ENCODE results near the gene CD40LG. TPM values are rescaled to one million over a fixed set of nuclear protein-coding genes. Genes with fewer than 3 reads are reported as not detected.

CD40LG gene
- total RNA-seq, 4 donors from 2014 or later = not detected

- intact Hi-C loops (cut with DNase I) = no loop called here
- no peak for TF ChIP-seq CTCF (IDR thresholded peaks at IDR 0.05)
- TF ChIP-seq POLR2A (IDR thresholded peaks at IDR 0.05) = no peak
- H3K27me3 ChIP-seq = no peaks in the 10 kb centered on the region
- H3K4me1 ChIP-seq = no peaks in the 10 kb centered on the region
- no peaks in the 10 kb centered on the region for H3K36me3 ChIP-seq
- WGBS, 2 donors = 67 to 100% methylated on average over 1 of the region's 2 CpGs
- no peak for DNase-seq
- H3K9me3 ChIP-seq = no peaks in the 10 kb centered on the region
- H3K4me3 ChIP-seq (replicated peaks in 1 of 3) = no peak overlapping the region
- no peak overlapping the region for H3K27ac ChIP-seq
Measured at GRCh38 chrX:136625246-136625645, 22.7 kb upstream of the CD40LG start.

- no peaks in the 10 kb centered on the region for H3K9me3 ChIP-seq
- no peak overlapping the region for H3K4me3 ChIP-seq (replicated peaks in 1 of 3)
- intact Hi-C loops (cut with DNase I) = no loop called here
- TF ChIP-seq POLR2A (IDR thresholded peaks at IDR 0.05) (no peak), CTCF (IDR thresholded peaks at IDR 0.05) (no peak)
- no peak for DNase-seq
- no peak overlapping the region for H3K27ac ChIP-seq
- H3K36me3 ChIP-seq = no peaks in the 10 kb centered on the region
- no peaks in the 10 kb centered on the region for H3K4me1 ChIP-seq
- no peaks in the 10 kb centered on the region for H3K27me3 ChIP-seq
- 67 to 83% methylated on average over 2 of the region's 2 CpGs for WGBS, 2 donors
Measured at GRCh38 chrX:136626237-136626636, 21.7 kb upstream of the CD40LG start.

- intact Hi-C loops (cut with DNase I) = no loop called here
- TF ChIP-seq CTCF (IDR thresholded peaks at IDR 0.05) (no peak), POLR2A (IDR thresholded peaks at IDR 0.05) (no peak)
- Histone ChIP-seq H3K27ac (no peak overlapping the region), H3K9me3 (no peaks in the 10 kb centered on the region), H3K4me1 (no peaks in the 10 kb centered on the region), H3K27me3 (no peaks in the 10 kb centered on the region), H3K4me3 (replicated peaks in 1 of 3) (no peak overlapping the region), H3K36me3 (no peaks in the 10 kb centered on the region)
- WGBS, 2 donors = 80% methylated on average over 1 of the region's 1 CpG
- DNase-seq = no peak
Measured at GRCh38 chrX:136626891-136627290, 21.1 kb upstream of the CD40LG start.

- Histone ChIP-seq H3K9me3 (no peaks in the 10 kb centered on the region), H3K27me3 (no peaks in the 10 kb centered on the region), H3K27ac (no peak overlapping the region), H3K4me1 (no peaks in the 10 kb centered on the region), H3K4me3 (replicated peaks in 1 of 3) (no peak overlapping the region), H3K36me3 (no peaks in the 10 kb centered on the region)
- WGBS, 2 donors = 72 to 81% methylated on average over 2 to 4 of the region's 4 CpGs
- TF ChIP-seq CTCF (IDR thresholded peaks at IDR 0.05) (no peak), POLR2A (IDR thresholded peaks at IDR 0.05) (no peak)
- DNase-seq = no peak
- intact Hi-C loops (cut with DNase I) = no loop called here
Measured at GRCh38 chrX:136627409-136627808, 20.5 kb upstream of the CD40LG start.

GRCh38 chrX:136629084-136629750 lies 18.7 kb upstream of the CD40LG start:
- no peak for DNase-seq
- H3K4me3 ChIP-seq (replicated peaks in 1 of 3) = no peak overlapping the region
- 42 to 50% methylated on average over 5 to 6 of the region's 6 CpGs for WGBS, 2 donors
- no peak overlapping the region for H3K27ac ChIP-seq
- TF ChIP-seq POLR2A (IDR thresholded peaks at IDR 0.05) = no peak
- no peak for TF ChIP-seq CTCF (IDR thresholded peaks at IDR 0.05)
- intact Hi-C loops (cut with DNase I) = no loop called here
- H3K4me1 ChIP-seq = no peaks in the 10 kb centered on the region
- H3K27me3 ChIP-seq = no peaks in the 10 kb centered on the region
- H3K9me3 ChIP-seq = no peaks in the 10 kb centered on the region
- H3K36me3 ChIP-seq = no peaks in the 10 kb centered on the region
